T-cell (primary cell): ENCODE measurements around the gene RAB9A. TPM values are rescaled to one million over a fixed set of nuclear protein-coding genes. Genes with fewer than 3 reads are reported as not detected.
A peak's percentile ranks its signal among the peaks of the same experiment; 100 is the strongest.

ENCODE experiments used
- ATAC-seq, 4 experiments: fragments of 200-7000 bp in 3 of 4; fragments of 150-1000 bp in 1 of 4; cut with Tn5 transposase; replicated peaks in 1 of 4; 1 replicate in 3 of 4; 2 replicates in 1 of 4; pipeline ENCODE4 v1.10.0; 2021; ENCODE audit warnings: moderate library complexity in 3 of 4, mild to moderate bottlenecking in 2 of 4, moderate number of reproducible peaks in 1 of 4
- CTCF ChIA-PET, 2 donors: fragments of 300-600 bp; sonication (Branson Sonifier 250); formaldehyde crosslinking; loops; one replicate each; lab custom pipeline; 2022; ENCODE audit warnings: antibody characterized with exemption in 2 of 2; lab: Charles Lee
- POLR2A ChIA-PET, 2 donors: fragments of 300-600 bp; sonication (Branson Sonifier 250); formaldehyde crosslinking; loops; one replicate each; lab custom pipeline; 2022; ENCODE audit warnings: antibody characterized with exemption in 2 of 2; lab: Charles Lee
- DNase-seq, 35 experiments: peaks; one replicate each; pipeline versions ENCODE4 v3.0.0 to v3.0.0-alpha.2; 2013 to 2023
- H3K27ac ChIP-seq: one replicate; pipeline ENCODE4 v1.5.1; 2013; ENCODE audit warnings: low read length
- H3K27me3 ChIP-seq, 2 experiments: replicated peaks in 1 of 2; 1 replicate in 1 of 2; 2 replicates in 1 of 2; pipeline versions ENCODE4 v1.6.1 to v1.7.0; 2013; ENCODE audit warnings: low read length in 1 of 2, mixed read lengths in 1 of 2; ENCODE audit not compliant: control insufficient read depth in 2 of 2, insufficient read depth in 2 of 2; ENCODE audit errors: extremely low read depth in 1 of 2
- H3K36me3 ChIP-seq, 2 donors: 1 replicate in 1 of 2; 2 replicates in 1 of 2; pipeline versions ENCODE4 v1.6.1 to v1.7.0; 2013; ENCODE audit warnings: low read length in 1 of 2; ENCODE audit not compliant: control insufficient read depth in 2 of 2, insufficient read depth in 1 of 2; ENCODE audit errors: extremely low read depth in 1 of 2
- H3K4me1 ChIP-seq, 2 experiments: 1 replicate in 1 of 2; 2 replicates in 1 of 2; pipeline versions ENCODE4 v1.6.1 to v1.7.0; 2013; ENCODE audit warnings: low read length in 2 of 2, mixed read lengths in 1 of 2; ENCODE audit not compliant: insufficient read depth in 2 of 2, control insufficient read depth in 1 of 2; ENCODE audit errors: extremely low read depth in 1 of 2
- H3K4me3 ChIP-seq, 2 donors: 1 replicate in 1 of 2; 2 replicates in 1 of 2; pipeline versions ENCODE4 v1.5.1 to v1.7.0; 2013; ENCODE audit warnings: mild to moderate bottlenecking in 2 of 2, low read length in 1 of 2, moderate library complexity in 1 of 2; ENCODE audit not compliant: control insufficient read depth in 1 of 2; ENCODE audit errors: extremely low read depth in 1 of 2
- H3K9me3 ChIP-seq: 2 replicates; pipeline ENCODE4 v1.7.0; 2013
- H3K27ac Mint-ChIP-seq, 2 donors: one replicate each; pipeline ENCODE4 v1.8.0; 2020 to 2021; ENCODE audit warnings: mild to moderate bottlenecking in 2 of 2, mixed read lengths in 2 of 2
- H3K27me3 Mint-ChIP-seq, 2 donors: one replicate each; pipeline ENCODE4 v1.8.0; 2021 to 2022; ENCODE audit warnings: mixed read lengths in 2 of 2
- H3K36me3 Mint-ChIP-seq: one replicate; pipeline ENCODE4 v1.8.0; 2021; ENCODE audit warnings: mixed read lengths
- H3K4me1 Mint-ChIP-seq, 3 donors: one replicate each; pipeline ENCODE4 v1.8.0; 2020 to 2022; ENCODE audit warnings: mixed read lengths in 3 of 3, mild to moderate bottlenecking in 1 of 3
- H3K4me3 Mint-ChIP-seq, 3 donors: one replicate each; pipeline ENCODE4 v1.8.0; 2020 to 2022; ENCODE audit warnings: mild to moderate bottlenecking in 3 of 3, mixed read lengths in 3 of 3, moderate library complexity in 3 of 3
- H3K9me3 Mint-ChIP-seq, 3 donors: one replicate each; pipeline ENCODE4 v1.8.0; 2020 to 2022; ENCODE audit warnings: mixed read lengths in 3 of 3
- WGBS: methylation state at CpG from one replicate; pipeline ENCODE4 v1.1.5; 2013; ENCODE audit warnings: missing lambda C conversion rate; ENCODE audit not compliant: insufficient coverage; 5-methylcytosine and 5-hydroxymethylcytosine counted together
- total RNA-seq, 35 experiments: library from RNA in 6 of 35; stranded (reverse) in 6 of 35; fragments of 120-200 nt in 1 of 35; gene quantifications; one replicate each; pipeline versions ENCODE4 v1.2.1 to v1.2.4 and lab custom pipeline; 2013 to 2026

RAB9A gene
- total RNA-seq, 5 donors from 2014 or later (not counting 1 experiment from before 2014, with no cell fraction given): 12.2 to 27.3 (median 16.4) TPM

DNA sequence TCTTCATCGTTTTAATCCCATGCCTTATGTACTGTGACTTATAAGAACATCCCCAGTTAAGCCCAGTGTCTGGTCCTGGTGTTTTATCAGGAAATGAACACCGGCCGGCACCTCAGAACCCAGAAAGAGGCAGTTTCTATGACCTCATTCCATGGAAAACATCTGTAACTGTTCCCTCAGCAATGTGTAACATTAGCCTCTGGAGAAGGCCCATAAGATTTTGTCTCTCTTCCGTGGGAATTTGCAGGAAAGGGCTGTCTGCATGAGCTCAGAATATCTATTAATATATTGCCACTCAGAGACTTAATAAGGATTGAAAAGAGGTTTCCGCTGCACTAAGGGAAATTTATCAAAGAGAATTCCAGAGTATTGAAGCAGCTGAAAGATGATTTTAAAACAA lies 39.1 kb upstream of the RAB9A start:
- Mint-ChIP-seq H3K27ac (no peak overlapping the region), H3K4me1 (peaks cover 28 to 33% (median 29%) of the 10 kb centered on the region in 3 donors), H3K27me3 (peaks cover 0 to 23% of the 10 kb centered on the region in 2 donors), H3K4me3 (no peak overlapping the region), H3K9me3 (no peaks in the 10 kb centered on the region), H3K36me3 (no peaks in the 10 kb centered on the region)
- Histone ChIP-seq H3K27me3 (no peaks in the 10 kb centered on the region), H3K27ac (no peak overlapping the region), H3K36me3 (no peaks in the 10 kb centered on the region), H3K4me1 (peaks cover 6% of the 10 kb centered on the region in 2 experiments), H3K4me3 (no peak overlapping the region), H3K9me3 (no peaks in the 10 kb centered on the region)
- no CpG with 5 or more reads among the region's 5 CpGs for WGBS
- no peak for DNase-seq
- CTCF ChIA-PET: no interaction called here
- no peak for ATAC-seq
- POLR2A ChIA-PET: no interaction called here

DNA sequence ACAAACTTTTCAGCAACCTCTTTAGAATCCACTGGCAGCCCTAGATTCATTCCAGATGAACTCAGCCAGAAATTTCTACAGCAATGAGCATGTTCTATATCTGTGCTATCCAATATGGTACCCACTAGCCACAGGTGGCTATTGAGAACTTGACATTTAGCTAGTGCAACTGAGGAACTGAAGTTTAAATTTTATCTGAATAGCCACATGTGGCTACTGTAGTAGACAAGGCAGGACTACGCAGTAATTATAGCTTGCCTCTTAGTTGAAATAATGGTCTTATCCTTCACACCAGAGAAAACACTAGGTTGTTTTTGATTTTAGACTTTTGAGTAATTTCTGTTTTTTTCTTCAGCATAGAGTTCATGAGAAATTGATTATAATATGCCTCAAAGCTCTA lies 38.6 kb upstream of the RAB9A start:
- Histone ChIP-seq H3K4me1 (peaks cover 6% of the 10 kb centered on the region in 2 experiments), H3K9me3 (no peaks in the 10 kb centered on the region), H3K36me3 (peaks cover 0 to 1% of the 10 kb centered on the region in 2 donors), H3K4me3 (no peak overlapping the region), H3K27me3 (no peaks in the 10 kb centered on the region), H3K27ac (no peak overlapping the region)
- CTCF ChIA-PET: interaction anchor here in 1 of 2 donors (0.6 kb wide), 2 partner anchors 111 to 177 kb away, joined by 4 to 6 read pairs; no protein-coding TSS in a partner anchor
- H3K9me3 Mint-ChIP-seq: no peaks in the 10 kb centered on the region
- peaks cover 4% of the 10 kb centered on the region for H3K36me3 Mint-ChIP-seq
- no peak for ATAC-seq
- WGBS: no CpG with 5 or more reads among the region's 1 CpG
- H3K27ac Mint-ChIP-seq: no peak overlapping the region
- H3K27me3 Mint-ChIP-seq: peaks cover 0 to 28% of the 10 kb centered on the region in 2 donors
- H3K4me3 Mint-ChIP-seq: no peak overlapping the region
- POLR2A ChIA-PET: no interaction called here
- peaks cover 33 to 38% (median 34%) of the 10 kb centered on the region in 3 donors for H3K4me1 Mint-ChIP-seq
- no peak for DNase-seq

DNA sequence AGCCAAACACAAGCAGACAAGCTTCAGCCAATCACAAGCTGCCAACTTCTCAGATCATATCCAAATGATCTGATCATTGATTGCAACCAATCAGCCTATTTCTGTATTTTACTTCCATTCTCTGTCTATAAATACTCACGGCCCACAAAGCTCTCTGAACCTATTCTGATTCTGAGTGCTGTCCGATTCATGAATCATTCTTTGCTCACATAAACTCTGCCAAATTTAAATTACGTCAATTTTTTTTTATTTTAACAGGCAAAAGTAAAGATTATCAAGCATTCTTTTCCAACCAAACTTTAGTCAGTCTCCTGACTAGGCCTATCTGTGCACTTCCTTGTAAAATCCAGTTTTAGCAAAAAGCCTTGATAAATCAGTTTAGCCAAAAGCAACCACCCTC lies 37.8 kb upstream of the RAB9A start:
- Histone ChIP-seq H3K4me1 (peaks cover 6% of the 10 kb centered on the region in 2 experiments), H3K4me3 (no peak overlapping the region), H3K27me3 (no peaks in the 10 kb centered on the region), H3K9me3 (no peaks in the 10 kb centered on the region), H3K36me3 (peaks cover 0 to 9% of the 10 kb centered on the region in 2 donors), H3K27ac (no peak overlapping the region)
- H3K9me3 Mint-ChIP-seq: no peaks in the 10 kb centered on the region
- WGBS: 100% methylated on average over 2 of the region's 3 CpGs
- ATAC-seq: no peak
- H3K4me3 Mint-ChIP-seq: no peak overlapping the region
- DNase-seq: no peak
- peaks cover 0 to 27% of the 10 kb centered on the region in 2 donors for H3K27me3 Mint-ChIP-seq
- ChIA-PET POLR2A (no interaction called here), CTCF (interaction anchor here in 1 of 2 donors (0.6 kb wide), 1 partner anchor 110 kb away, joined by 6 read pairs; no protein-coding TSS in a partner anchor)
- H3K4me1 Mint-ChIP-seq: peaks cover 33 to 37% (median 37%) of the 10 kb centered on the region in 3 donors
- peaks cover 5% of the 10 kb centered on the region for H3K36me3 Mint-ChIP-seq
- H3K27ac Mint-ChIP-seq: peak overlapping the region; percentile 8 to 63

DNA sequence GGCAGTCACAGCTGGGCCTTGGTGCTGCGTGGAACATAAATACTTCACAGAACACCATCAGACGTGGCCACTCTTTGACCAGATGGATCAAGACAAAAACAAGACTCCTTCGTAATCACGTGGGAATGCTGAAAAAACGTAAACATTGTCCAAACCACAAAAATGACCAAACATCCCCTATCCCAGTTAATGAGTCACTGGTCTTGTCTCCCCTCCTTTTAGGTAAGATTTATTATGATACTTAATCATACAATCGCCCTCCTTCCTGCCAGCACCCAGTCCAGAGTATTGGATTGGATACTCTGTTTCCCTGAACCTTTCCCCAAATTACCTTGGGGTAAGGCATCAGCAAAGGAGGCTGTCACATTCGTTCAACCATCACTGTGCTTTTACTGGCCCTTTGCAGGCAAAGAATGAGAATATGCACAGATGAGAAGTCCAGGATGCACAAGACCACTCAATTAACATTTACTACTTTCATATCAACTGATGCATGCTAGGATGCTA lies 36.6 kb upstream of the RAB9A start:
- Mint-ChIP-seq H3K4me3 (peak overlapping the region; percentile 86 to 94 (median 91)), H3K36me3 (peaks cover 11% of the 10 kb centered on the region), H3K27me3 (peaks cover 0 to 18% of the 10 kb centered on the region in 2 donors), H3K27ac (peak overlapping the region; percentile 93 to 97), H3K4me1 (peaks cover 33 to 37% (median 33%) of the 10 kb centered on the region in 3 donors), H3K9me3 (no peaks in the 10 kb centered on the region)
- WGBS: no CpG with 5 or more reads among the region's 7 CpGs
- Histone ChIP-seq H3K27me3 (no peaks in the 10 kb centered on the region), H3K4me3 (peak overlapping the region; percentile 71 to 90), H3K4me1 (peaks cover 6% of the 10 kb centered on the region in 2 experiments), H3K9me3 (no peaks in the 10 kb centered on the region), H3K27ac (peak overlapping the region; percentile 72), H3K36me3 (peaks cover 0 to 10% of the 10 kb centered on the region in 2 donors)
- ATAC-seq (no peak), DNase-seq (no peak)
- ChIA-PET POLR2A (no interaction called here), CTCF (no interaction called here)

DNA sequence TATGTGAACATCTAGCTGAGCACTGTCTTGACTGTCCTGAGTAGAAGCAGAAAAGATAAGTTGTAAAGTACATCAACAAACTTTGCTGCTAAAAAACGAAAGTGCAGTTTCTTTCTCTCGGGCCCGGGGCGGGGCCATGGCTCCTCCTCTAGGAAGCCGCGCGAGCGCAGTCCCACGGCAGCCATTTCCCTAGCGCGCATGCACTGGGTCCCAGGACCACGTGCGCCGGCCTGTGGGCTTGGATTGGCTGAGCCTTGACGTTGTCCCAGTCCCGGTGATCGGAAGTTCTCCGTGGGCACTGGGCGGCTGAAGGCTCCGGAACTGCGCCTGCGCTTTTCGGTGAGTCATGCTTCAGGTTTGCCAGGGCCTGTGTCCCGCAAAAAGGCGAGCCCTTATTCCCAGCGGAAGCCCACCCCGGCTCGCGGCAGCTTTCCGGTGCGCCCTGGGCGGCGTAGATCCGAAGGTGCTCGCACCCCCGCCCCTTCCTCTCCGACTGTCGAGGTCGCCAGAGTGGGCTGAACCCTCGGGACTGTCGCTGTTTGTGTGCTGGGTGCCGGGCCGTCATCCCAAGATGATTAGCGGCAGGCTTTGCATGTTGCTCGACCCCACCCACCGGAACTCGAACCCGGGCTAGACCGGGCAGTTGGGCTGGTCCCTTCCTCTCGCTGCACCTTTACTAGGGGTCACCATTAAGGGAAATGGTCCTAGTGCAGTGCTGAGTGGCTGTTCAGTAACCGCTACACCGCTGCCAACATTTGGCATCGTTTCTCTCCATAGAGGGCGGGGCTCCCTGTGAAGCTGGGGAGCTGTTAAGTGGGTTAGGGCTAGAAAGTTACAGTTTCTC lies 35.9 kb upstream of the RAB9A start, which contains the start of gene TCEANC:
Gene TCEANC, plus strand, starts transcription at position 292 of the 844 bp plus-strand sequence. CDS start 9,368 bp downstream, outside the sequence.
- POLR2A ChIA-PET: interaction anchor here (0.6 to 1.0 kb wide), 4 partner anchors 35 to 1614 kb away, joined by 3 to 6 read pairs (median 4); partner anchors contain the start of genes OFD1 (in 1 of the 2) and TRAPPC2 (in 1 of the 2)
- Histone ChIP-seq H3K9me3 (no peaks in the 10 kb centered on the region), H3K27ac (peak within 1 kb of the TSS; percentile 97), H3K4me3 (peak within 1 kb of the TSS; percentile 71 to 90), H3K4me1 (peaks cover 6% of the 10 kb centered on the region in 2 experiments), H3K36me3 (peaks cover 0 to 10% of the 10 kb centered on the region in 2 donors), H3K27me3 (no peaks in the 10 kb centered on the region)
- WGBS: 0% methylated on average over 48 of the region's 54 CpGs
- H3K4me1 Mint-ChIP-seq: peaks cover 27 to 37% (median 30%) of the 10 kb centered on the region in 3 donors
- H3K27ac Mint-ChIP-seq: peak within 1 kb of the TSS; percentile 93 to 97
- H3K4me3 Mint-ChIP-seq: peak within 1 kb of the TSS; percentile 86 to 94 (median 91)
- peak; percentile 96 to 98 (median 96) for ATAC-seq
- CTCF ChIA-PET: interaction anchor here (0.5 to 1.0 kb wide), 4 partner anchors 9 to 100 kb away, joined by 3 to 4 read pairs (median 3); no protein-coding TSS in a partner anchor
- H3K36me3 Mint-ChIP-seq: peaks cover 11% of the 10 kb centered on the region
- H3K9me3 Mint-ChIP-seq: no peaks in the 10 kb centered on the region
- DNase-seq: peak; percentile 87 to 98 (median 92)
- peaks cover 0 to 12% of the 10 kb centered on the region in 2 donors for H3K27me3 Mint-ChIP-seq

DNA sequence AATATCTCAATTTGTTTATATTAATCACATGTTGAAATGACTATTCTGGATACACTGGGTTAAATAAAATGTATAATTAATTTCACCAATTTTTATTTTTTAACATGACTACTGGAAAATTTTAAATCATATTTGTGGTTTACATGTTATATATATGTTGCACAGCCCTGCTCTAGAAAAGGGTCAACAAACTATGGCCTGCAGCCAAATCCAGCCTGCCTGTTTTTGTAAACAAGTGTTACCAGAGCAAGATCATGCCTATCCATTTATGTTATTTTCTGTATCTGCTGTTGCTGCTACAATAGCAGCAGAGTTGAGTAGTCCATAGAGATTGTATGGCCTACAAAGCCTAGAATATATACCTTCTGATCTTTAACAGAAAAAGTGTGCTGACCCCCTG lies 34.8 kb upstream of the RAB9A start:
- ATAC-seq (no peak), DNase-seq (no peak)
- peak overlapping the region; percentile 70 to 93 for H3K27ac Mint-ChIP-seq
- peak overlapping the region in 2 of 3 donors; percentile 86 to 94 for H3K4me3 Mint-ChIP-seq
- H3K36me3 Mint-ChIP-seq: peaks cover 11% of the 10 kb centered on the region
- peaks cover 0 to 6% of the 10 kb centered on the region in 2 donors for H3K27me3 Mint-ChIP-seq
- no peaks in the 10 kb centered on the region for H3K9me3 Mint-ChIP-seq
- H3K4me1 ChIP-seq: peaks cover 6 to 8% of the 10 kb centered on the region in 2 experiments
- peak overlapping the region in 1 of 2 donors; percentile 90 for H3K4me3 ChIP-seq
- CTCF ChIA-PET: interaction anchor here (0.5 to 1.0 kb wide), 4 partner anchors 8 to 99 kb away, joined by 3 to 4 read pairs (median 3); no protein-coding TSS in a partner anchor
- no peaks in the 10 kb centered on the region for H3K27me3 ChIP-seq
- peak overlapping the region; percentile 97 for H3K27ac ChIP-seq
- H3K4me1 Mint-ChIP-seq: peaks cover 34 to 45% (median 36%) of the 10 kb centered on the region in 3 donors
- H3K36me3 ChIP-seq: peaks cover 0 to 10% of the 10 kb centered on the region in 2 donors
- H3K9me3 ChIP-seq: no peaks in the 10 kb centered on the region
- POLR2A ChIA-PET: interaction anchor here (0.6 to 1.0 kb wide), 3 partner anchors 34 to 82 kb away, joined by 3 to 6 read pairs (median 3); partner anchors contain the start of genes OFD1 (in 1 of the 2) and TRAPPC2 (in 1 of the 2)
